ENCODE results near the gene ZNF580.

GRCh38 chr19:55654868-55655647, 14.3 kb downstream of the ZNF580 start, which contains the start of gene U2AF2:
- TF ChIP-seq CTCF (conservative IDR thresholded peaks at IDR 0.05; ENCODE audit: low read length) (no peak), EZH2phosphoT487 (IDR thresholded peaks at IDR 0.05; ENCODE audit: borderline replicate concordance) (no peak)

Data from Loucy (cell line).